Aorta (tissue), 5 donors: Measurements from ENCODE around the gene BCL6. TPM values are rescaled to one million over a fixed set of nuclear protein-coding genes. Genes with fewer than 3 reads are reported as not detected.
A peak's percentile ranks its signal among the peaks of the same experiment; 100 is the strongest.

ENCODE experiments used
- ATAC-seq: fragments of 200-7000 bp; cut with Tn5 transposase; one replicate; pipeline ENCODE4 v1.9.1; 2022; ENCODE audit warnings: moderate library complexity; ENCODE audit not compliant: low FRiP score
- DNase-seq, 2 donors: peaks; one replicate each; pipeline ENCODE4 v3.0.0-alpha.2; 2020
- H3K27ac ChIP-seq, 2 donors: one replicate each; pipeline ENCODE4 v1.5.1; 2013; ENCODE audit warnings: low read length in 2 of 2, mild to moderate bottlenecking in 2 of 2, moderate library complexity in 2 of 2, control low read depth in 1 of 2, inconsistent platforms in 1 of 2, low read depth in 1 of 2
- H3K27me3 ChIP-seq, 2 donors: one replicate each; pipeline ENCODE4 v1.6.1; 2013; ENCODE audit warnings: control low read depth in 1 of 2, low read length in 1 of 2, mild to moderate bottlenecking in 1 of 2, moderate library complexity in 1 of 2; ENCODE audit not compliant: insufficient read depth in 2 of 2, control insufficient read depth in 1 of 2
- H3K36me3 ChIP-seq, 2 donors: one replicate each; pipeline ENCODE4 v1.6.1; 2013; ENCODE audit warnings: control low read depth in 1 of 2, low read length in 1 of 2, mild to moderate bottlenecking in 1 of 2; ENCODE audit not compliant: insufficient read depth in 2 of 2, control insufficient read depth in 1 of 2
- H3K4me1 ChIP-seq, 2 donors: one replicate each; pipeline ENCODE4 v1.6.1; 2013; ENCODE audit warnings: low read length in 2 of 2, control low read depth in 1 of 2, mild to moderate bottlenecking in 1 of 2, moderate library complexity in 1 of 2; ENCODE audit not compliant: insufficient read depth in 2 of 2, control insufficient read depth in 1 of 2
- H3K4me3 ChIP-seq, 2 donors: one replicate each; pipeline ENCODE4 v1.5.1; 2013; ENCODE audit warnings: low read length in 2 of 2, control low read depth in 1 of 2, mild to moderate bottlenecking in 1 of 2
- H3K9me3 ChIP-seq: one replicate; pipeline ENCODE4 v1.6.1; 2013; ENCODE audit warnings: mild to moderate bottlenecking, low read length; ENCODE audit not compliant: control insufficient read depth
- WGBS, 2 donors: extraction: QIAGEN DNeasy Blood & Tissue Kit; methylation state at CpG; one replicate each; pipeline ENCODE4 v1.1.7; 2013; 5-methylcytosine and 5-hydroxymethylcytosine counted together
- intact Hi-C, 2 donors: fragments of 100-400 bp; cut with DNase I; formaldehyde crosslinking; loops; one replicate each; pipeline versions ENCODE4 v1.14.2 to v1.15.0; 2022
- polyA plus RNA-seq, 2 donors: library from polyadenylated mRNA; stranded (reverse); fragments of 200-250 nt; gene quantifications; one replicate each; pipeline ENCODE4 v1.2.3, GENCODE V29; 2013
- total RNA-seq, 2 donors: library from RNA; stranded (reverse); fragmentation: NEBNext Ultra II Directional; extraction: Animal tissue kit (Norgen Biotek cat#: 25700); gene quantifications; one replicate each; pipeline ENCODE4 v1.2.1, GENCODE V29; 2021
- donor health status: healthy with polysubstance abuse.
- donor health status: Bipolar disorder and iron deficiency.
- donor health status: DM: no; HTN: no; CAD: no.
- donor health status: DM: no; HTN: no; CAD: no.
- donor health status: DM: yes; HTN: yes; CAD: no.

Gene BCL6
- total and polyA plus RNA-seq, 4 donors: 16.7 to 154 (median 98.5) TPM

DNA sequence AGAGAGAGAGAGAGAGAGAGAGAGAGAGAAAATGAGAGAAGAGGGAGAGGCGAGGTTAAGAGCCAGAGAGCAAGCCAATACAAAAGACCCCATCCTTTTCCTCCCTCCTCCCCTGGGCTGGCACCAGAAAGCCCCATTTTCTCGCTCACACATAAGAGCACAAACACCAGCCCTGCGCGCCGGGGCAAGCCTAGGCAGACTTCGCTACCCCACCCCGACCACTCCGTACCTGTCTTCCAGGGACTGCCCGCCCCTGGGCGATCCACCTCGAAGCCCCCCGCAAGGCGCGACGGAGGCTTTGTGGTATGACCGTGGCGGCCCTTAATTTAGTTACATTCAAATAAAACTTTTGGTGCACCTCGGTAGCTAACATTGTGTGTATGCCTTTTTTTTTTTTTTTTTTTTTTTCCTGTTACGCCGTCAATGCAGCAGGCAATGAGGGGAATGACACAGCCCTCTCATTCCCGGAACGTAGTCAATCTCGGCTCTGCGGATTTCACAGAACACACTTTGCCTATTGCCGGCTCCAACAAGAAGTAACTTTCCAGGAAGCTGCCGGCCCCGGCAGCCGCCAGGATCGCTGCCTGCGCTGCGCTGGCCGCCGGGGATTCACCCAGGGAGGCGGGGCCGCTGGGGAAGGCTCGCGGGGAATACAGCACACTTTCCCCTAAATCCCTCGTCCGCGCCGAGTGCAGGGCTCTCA lies 7.7 kb downstream of the BCL6 start:
- 2% methylated on average over 41 of the region's 41 CpGs for WGBS, 2 donors
- DNase-seq (peak; percentile 88 to 93), ATAC-seq (peak; percentile 45)
- H3K27me3 ChIP-seq: no peaks in the 10 kb centered on the region
- H3K4me1 ChIP-seq: peaks cover 0 to 3% of the 10 kb centered on the region in 2 donors
- H3K27ac ChIP-seq: no peak overlapping the region
- H3K4me3 ChIP-seq: peak overlapping the region; percentile 19 to 69
- intact Hi-C loops: loop anchor here (2.0 to 10.0 kb wide), 4 partner anchors 947 to 1409 kb away; no protein-coding TSS in a partner anchor
- peaks cover 0 to 4% of the 10 kb centered on the region in 2 donors for H3K36me3 ChIP-seq
- H3K9me3 ChIP-seq: no peaks in the 10 kb centered on the region

DNA sequence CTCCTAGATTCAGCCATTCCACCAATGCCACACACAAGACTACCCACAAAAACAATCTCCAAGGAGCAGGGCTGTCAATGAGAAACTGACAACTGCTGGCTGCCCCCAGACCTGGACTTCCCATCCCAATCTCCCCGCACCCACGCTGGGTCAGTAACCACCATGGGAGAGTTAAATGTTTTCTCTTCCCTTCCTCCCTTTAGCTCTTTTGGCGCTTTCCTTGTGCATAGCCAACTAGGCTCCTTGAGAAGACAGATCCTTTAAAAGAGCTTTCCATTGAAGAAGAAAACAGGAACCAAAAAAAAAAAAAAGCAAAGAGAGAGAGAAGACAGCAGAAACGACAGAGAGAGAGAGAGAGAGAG lies 8.3 kb downstream of the BCL6 start:
- ATAC-seq (no peak), DNase-seq (no peak)
- intact Hi-C loops: loop anchor here in 1 of 2 donors (5.0 to 10.0 kb wide), 3 partner anchors 948 to 1408 kb away; no protein-coding TSS in a partner anchor
- no peak overlapping the region for H3K27ac ChIP-seq
- H3K9me3 ChIP-seq: no peaks in the 10 kb centered on the region
- H3K4me3 ChIP-seq: no peak overlapping the region
- WGBS, 2 donors: 63 to 86% methylated on average over 3 to 4 of the region's 4 CpGs
- peaks cover 0 to 3% of the 10 kb centered on the region in 2 donors for H3K4me1 ChIP-seq
- no peaks in the 10 kb centered on the region for H3K27me3 ChIP-seq
- peaks cover 0 to 4% of the 10 kb centered on the region in 2 donors for H3K36me3 ChIP-seq

GRCh38 chr3:187736418-187736871 lies 8.8 kb downstream of the BCL6 start:
- no peak overlapping the region for H3K4me3 ChIP-seq
- DNase-seq (no peak), ATAC-seq (no peak)
- intact Hi-C loops: loop anchor here in 1 of 2 donors (5.0 to 10.0 kb wide), 3 partner anchors 948 to 1408 kb away; no protein-coding TSS in a partner anchor
- H3K27ac ChIP-seq: no peak overlapping the region
- H3K9me3 ChIP-seq: no peaks in the 10 kb centered on the region
- H3K4me1 ChIP-seq: peaks cover 0 to 3% of the 10 kb centered on the region in 2 donors
- H3K27me3 ChIP-seq: no peaks in the 10 kb centered on the region
- 89 to 90% methylated on average over 8 of the region's 8 CpGs for WGBS, 2 donors
- H3K36me3 ChIP-seq: peaks cover 0 to 4% of the 10 kb centered on the region in 2 donors

GRCh38 chr3:187735837-187736236 lies 9.4 kb downstream of the BCL6 start:
- no peak overlapping the region for H3K27ac ChIP-seq
- intact Hi-C loops: loop anchor here in 1 of 2 donors (5.0 to 10.0 kb wide), 3 partner anchors 949 to 1409 kb away; no protein-coding TSS in a partner anchor
- H3K27me3 ChIP-seq: no peaks in the 10 kb centered on the region
- DNase-seq: no peak
- H3K36me3 ChIP-seq: peaks cover 0 to 7% of the 10 kb centered on the region in 2 donors
- ATAC-seq: no peak
- H3K4me1 ChIP-seq: peaks cover 0 to 3% of the 10 kb centered on the region in 2 donors
- H3K4me3 ChIP-seq: no peak overlapping the region
- 50 to 51% methylated on average over 3 of the region's 3 CpGs for WGBS, 2 donors
- no peaks in the 10 kb centered on the region for H3K9me3 ChIP-seq

DNA sequence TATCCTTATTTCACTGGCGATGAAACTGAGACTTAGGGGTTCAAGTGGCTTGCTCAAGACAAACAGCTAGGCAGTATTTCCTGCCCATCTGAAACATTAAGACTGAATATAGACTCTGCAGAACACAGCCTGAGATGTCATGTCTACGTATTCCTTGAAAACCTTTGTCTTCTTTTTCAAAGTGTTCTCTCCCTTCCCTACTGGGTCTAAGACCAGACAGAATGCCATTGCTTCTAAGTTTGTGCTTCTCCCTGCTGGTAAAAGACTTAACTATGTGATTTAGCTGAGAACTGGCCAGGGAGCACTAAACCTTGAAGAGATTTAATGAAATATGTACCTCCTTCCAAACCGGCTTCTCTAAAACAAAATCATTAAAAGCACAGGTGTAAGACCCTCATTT lies 9.9 kb downstream of the BCL6 start:
- intact Hi-C loops: loop anchor here in 1 of 2 donors (5.0 to 10.0 kb wide), 3 partner anchors 949 to 1409 kb away; no protein-coding TSS in a partner anchor
- ATAC-seq (no peak), DNase-seq (no peak)
- H3K27ac ChIP-seq: no peak overlapping the region
- WGBS, 2 donors: 94 to 98% methylated on average over 3 of the region's 3 CpGs
- H3K4me1 ChIP-seq: peaks cover 0 to 3% of the 10 kb centered on the region in 2 donors
- no peaks in the 10 kb centered on the region for H3K9me3 ChIP-seq
- H3K4me3 ChIP-seq: no peak overlapping the region
- peaks cover 0 to 10% of the 10 kb centered on the region in 2 donors for H3K36me3 ChIP-seq
- H3K27me3 ChIP-seq: no peaks in the 10 kb centered on the region

DNA sequence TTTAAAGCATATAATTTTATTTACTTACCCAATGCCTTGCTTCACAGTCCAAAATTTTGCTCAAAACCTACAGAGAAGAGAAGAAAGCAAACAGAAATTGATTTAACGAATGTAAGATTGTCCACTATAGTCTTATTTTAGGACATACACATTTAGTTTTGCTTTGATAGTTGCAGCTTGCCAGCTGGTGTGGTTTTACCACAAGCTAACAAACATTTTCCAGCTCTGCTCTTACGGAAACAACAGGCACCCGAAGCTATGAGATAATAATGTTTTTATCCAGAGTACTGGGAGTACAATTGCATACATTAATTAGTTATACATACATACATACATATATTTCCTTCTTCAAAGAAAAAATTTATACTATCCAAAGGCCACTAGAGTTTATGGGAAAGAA lies 10.4 kb downstream of the BCL6 start:
- Histone ChIP-seq H3K9me3 (no peaks in the 10 kb centered on the region), H3K27me3 (no peaks in the 10 kb centered on the region), H3K4me3 (no peak overlapping the region), H3K27ac (no peak overlapping the region), H3K36me3 (peaks cover 0 to 10% of the 10 kb centered on the region in 2 donors), H3K4me1 (peaks cover 0 to 3% of the 10 kb centered on the region in 2 donors)
- intact Hi-C loops: loop anchor here in 1 of 2 donors (5.0 to 10.0 kb wide), 3 partner anchors 950 to 1410 kb away; no protein-coding TSS in a partner anchor
- no peak for DNase-seq
- 91 to 92% methylated on average over 3 of the region's 3 CpGs for WGBS, 2 donors
- no peak for ATAC-seq

DNA sequence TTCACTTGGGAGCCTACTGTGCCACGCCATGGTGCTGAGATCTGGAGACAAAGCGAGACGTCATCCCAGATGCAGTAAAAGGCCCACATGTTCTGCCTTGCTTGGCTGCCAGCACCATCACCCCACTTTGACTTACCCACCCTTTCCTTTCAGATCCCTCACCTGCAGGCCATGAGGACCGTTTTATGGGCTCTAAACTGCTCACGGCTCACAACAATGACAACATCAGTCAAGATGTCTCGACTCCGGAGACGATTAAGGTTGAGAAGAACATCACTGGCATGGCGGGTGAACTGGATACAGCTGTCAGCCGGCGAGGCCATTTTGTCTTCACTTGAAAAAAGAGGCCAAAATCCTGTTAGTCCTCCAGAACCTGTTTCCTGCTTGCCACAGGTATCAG lies 11.9 kb downstream of the BCL6 start:
- no peak overlapping the region for H3K4me3 ChIP-seq
- no peaks in the 10 kb centered on the region for H3K27me3 ChIP-seq
- DNase-seq (no peak), ATAC-seq (no peak)
- 94 to 95% methylated on average over 11 of the region's 11 CpGs for WGBS, 2 donors
- no peak overlapping the region for H3K27ac ChIP-seq
- H3K36me3 ChIP-seq: peaks cover 0 to 13% of the 10 kb centered on the region in 2 donors
- peaks cover 0 to 3% of the 10 kb centered on the region in 2 donors for H3K4me1 ChIP-seq
- intact Hi-C loops: loop anchor here in 1 of 2 donors (10.0 kb wide), 2 partner anchors 951 to 1411 kb away; no protein-coding TSS in a partner anchor
- H3K9me3 ChIP-seq: no peaks in the 10 kb centered on the region

GRCh38 chr3:187729598-187729997 lies 15.7 kb downstream of the BCL6 start:
- no peaks in the 10 kb centered on the region for H3K4me1 ChIP-seq
- DNase-seq (no peak), ATAC-seq (no peak)
- H3K4me3 ChIP-seq: no peak overlapping the region
- WGBS, 2 donors: 96% methylated on average over 12 of the region's 12 CpGs
- H3K9me3 ChIP-seq: no peaks in the 10 kb centered on the region
- H3K36me3 ChIP-seq: peaks cover 8 to 32% of the 10 kb centered on the region in 2 donors
- no peaks in the 10 kb centered on the region for H3K27me3 ChIP-seq
- no peak overlapping the region for H3K27ac ChIP-seq
- intact Hi-C loops: no loop called here
